ENCODE data around the gene KLF15.

Gene KLF15

DNA sequence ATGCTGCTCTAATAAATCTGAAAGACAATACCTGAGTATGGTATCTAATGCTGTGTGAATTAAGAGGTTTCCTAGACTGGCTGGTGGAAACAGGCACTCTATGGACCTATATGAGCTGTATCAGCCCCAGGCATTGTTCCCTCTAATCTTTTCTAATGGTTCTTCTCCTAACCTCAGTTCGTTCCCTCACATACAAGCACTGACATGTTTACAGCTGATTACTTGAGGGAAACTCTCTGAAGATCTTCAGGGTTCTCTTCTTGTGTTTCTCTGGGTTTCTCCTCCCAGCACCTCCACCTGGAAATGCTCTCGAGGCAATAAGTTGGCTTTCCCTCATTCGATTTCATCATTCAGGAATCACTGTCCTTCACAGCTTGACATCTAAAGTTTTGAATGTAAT is 52.9 kb downstream of the KLF15 start:
- no peak for DNase-seq

DNA sequence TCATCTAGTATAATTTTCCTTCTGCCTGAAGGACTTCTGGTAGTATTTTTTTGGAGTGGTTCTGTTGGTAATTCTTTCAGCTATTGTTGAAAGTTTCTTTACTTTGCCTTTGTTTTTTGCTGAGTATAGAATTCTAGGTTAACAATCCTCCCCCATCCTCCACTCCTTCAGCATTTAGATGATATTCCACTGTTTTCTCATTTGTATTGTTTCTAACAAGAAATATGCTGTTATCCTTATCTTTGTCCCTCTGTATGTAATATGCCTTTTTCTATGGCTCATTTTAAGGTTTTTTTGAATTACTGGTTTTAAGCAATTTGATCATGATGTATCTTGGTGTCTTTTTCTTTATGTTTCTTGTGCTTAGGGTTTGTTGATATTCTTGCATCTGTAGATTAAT is 53.9 kb downstream of the KLF15 start:
- no peak for DNase-seq

DNA sequence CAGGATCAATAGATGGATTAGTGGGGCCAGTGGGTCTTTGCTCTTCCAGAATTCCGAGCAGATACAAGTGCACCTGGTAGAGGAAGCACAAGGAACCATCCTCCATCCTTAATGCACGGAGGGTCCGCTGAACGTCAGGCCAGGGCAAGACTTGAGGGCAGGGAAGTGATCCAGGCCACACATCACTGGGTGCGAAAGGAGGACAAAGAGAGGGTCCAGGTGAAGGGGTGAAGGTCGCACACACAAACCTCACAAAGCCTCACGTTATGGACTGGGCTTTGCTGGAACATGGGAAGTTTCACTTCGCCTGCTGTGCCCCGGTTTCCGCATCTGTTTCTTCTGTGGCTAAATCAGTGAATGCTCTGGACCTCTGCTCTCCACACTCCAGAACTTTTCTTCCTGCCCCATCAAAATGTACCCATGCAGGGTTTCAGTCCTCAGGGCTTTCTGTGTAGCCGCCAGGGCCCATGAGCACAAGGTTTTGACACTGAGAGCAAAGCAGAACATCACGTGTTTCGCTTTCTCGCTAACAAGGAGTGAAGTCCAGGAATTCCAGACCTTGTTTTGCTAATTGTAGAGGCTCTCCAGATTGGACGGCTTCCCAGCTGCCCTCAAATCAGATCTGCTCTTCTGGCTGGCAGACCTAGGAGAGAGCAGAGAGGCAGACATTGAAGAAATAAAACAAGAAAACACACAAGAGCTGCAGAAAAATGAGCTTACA is 56.3 kb downstream of the KLF15 start:
- DNase-seq, result no peak

DNA sequence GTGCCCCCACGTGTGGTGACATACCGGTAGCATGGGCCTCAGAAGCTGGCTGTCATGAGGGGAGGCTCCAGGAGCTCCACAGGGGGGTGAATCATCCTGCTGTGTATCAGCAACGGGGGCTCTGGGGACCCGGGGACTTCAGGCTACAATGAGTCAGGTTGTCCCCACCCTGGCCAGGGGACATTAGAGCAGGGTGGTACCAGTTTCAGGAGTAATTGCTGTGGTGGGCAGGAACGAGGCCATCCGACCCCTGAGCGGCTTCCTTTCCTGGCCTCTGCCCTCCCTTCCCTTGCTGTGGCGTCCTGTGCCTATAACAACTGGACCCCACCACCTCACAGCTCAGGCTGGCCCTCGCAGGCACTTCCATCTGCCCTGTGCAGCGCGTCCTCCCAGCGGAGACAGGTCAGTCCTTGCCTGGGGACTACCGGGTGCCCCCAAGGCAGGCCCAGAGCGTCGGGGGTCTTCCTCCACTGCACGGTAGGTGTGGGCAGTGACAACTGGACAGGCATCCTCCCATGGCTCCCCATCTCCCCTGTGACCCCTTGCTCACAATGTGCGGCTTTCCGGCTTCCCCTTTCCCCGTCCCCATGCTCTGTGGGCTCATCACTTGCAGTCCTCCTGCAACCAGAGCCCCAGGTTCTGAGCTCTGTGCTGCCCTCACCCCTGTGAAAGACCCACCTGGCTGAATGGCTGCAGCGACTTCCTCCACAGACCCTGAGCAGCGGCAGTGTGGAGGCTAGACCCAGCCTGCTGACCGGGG is 57.0 kb downstream of the KLF15 start:
- no peak for DNase-seq

DNA sequence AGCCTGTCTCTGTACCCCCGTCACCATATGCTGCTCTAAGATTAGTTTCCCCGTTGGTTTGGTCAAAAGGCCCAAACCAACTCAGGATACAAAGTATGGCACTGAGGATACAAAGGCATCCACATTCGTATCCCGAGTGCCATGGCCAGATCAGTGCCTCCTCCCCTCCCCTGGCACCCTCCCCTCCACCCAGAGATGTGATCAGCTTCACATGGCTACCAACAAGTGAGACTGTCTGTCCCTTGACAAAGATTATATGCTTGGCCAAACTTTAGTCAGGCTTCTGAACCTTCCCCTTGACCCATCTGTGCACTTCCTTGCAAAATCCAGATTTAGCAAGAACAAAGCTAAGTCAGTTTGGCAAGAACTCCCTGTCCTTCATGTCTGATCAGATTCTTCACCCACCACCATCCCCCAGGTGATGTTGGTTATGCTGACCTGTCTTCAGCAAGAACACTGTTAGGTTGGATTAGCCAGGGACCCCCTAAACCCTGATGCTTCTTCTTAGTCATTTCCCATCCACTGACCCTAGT is 61.7 kb downstream of the KLF15 start:
- DNase-seq, result no peak

DNA sequence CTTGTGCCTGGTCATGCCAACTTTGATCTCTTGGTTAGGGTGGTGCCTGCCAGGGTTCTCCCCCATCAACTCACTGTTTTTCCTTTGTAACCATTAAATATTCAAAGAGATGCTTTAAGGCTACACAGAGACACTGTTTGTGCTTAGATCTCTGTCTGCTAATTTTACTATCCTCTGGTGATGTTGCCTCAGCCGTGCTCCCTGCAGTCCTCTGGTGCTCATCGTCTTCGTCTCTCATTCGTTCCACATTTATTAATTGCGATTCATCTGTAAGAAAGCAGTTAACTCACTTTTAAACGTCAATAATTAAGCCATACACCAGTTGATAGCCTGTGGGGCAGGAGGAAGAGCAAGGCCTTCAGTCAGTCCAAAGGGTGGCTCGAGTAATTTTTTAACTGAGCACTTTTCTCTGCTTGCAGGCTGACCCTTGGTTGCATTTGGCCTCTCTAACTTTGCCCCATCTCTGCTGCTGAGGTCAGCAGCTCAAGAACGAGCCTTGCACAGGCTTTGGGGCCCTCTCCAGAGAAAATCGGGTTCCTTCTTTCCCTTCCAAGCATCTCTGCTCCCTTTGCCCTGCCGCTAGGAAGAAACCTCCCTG is 62.9 kb downstream of the KLF15 start:
- no peak for DNase-seq

DNA sequence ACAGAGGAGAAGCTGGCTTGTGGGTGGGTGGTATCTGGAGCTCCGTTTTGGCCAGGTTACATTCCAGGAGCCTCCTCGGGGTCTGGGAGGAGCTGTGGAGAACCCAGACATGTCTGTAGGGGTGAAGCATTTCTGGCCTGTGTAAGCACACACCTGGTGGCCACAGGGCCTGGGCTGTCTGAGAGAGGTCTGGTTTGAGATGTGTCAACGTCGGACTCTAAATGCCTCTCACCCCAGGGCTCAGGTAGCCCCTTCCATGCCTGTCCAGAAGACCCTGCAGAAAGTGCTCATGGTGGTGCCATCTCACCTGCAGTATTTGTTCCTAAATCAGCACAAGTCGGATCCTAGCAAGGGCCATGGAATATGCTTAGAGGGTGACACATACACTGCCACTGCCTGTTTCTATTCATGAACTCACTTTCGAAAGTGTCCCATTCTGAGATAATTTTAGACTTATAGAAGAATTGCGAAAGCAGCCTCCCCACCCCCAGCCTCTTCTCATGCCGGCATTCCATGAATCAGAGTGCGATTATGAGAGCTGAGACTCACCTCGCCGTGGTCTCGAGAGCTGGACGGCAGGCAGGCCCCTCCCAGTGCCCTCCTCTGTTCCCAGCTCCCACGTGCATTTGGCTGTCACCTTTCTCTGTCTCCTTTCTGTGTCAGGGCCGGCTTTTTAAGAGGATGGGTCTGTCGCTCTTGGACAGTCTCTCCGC is 63.7 kb downstream of the KLF15 start:
- no peak for DNase-seq

Data from NCI-H748 treated with DMSO at 0.1 percent for 48 hours (cell line).